Smooth muscle cell (in vitro differentiated cells): Measurements from ENCODE around the gene FNDC3A. TPM values are rescaled to one million over a fixed set of nuclear protein-coding genes. Genes with fewer than 3 reads are reported as not detected.

Experiments
- DNase-seq: peaks from one replicate; lab custom pipeline; 2025; ENCODE audit not compliant: unreplicated experiment; lab: John Stamatoyannopoulos, UW
- H2AFZ ChIP-seq: fragments of 200-600 bp; sonication (generic); 2 replicates; pipeline ENCODE4 v1.6.0; 2016; ENCODE audit warnings: antibody characterized with exemption, low read depth, mild to moderate bottlenecking
- H3F3A ChIP-seq: fragments of 200-600 bp; sonication (generic); 2 replicates; pipeline ENCODE4 v1.6.0; 2017; ENCODE audit warnings: antibody characterized with exemption, low read depth
- H3K27ac ChIP-seq: fragments of 200-600 bp; sonication (generic); 2 replicates; pipeline ENCODE4 v1.5.1; 2016; ENCODE audit warnings: low read depth, mild to moderate bottlenecking
- H3K27me3 ChIP-seq: fragments of 200-600 bp; sonication (generic); 2 replicates; pipeline ENCODE4 v1.6.1; 2016; ENCODE audit warnings: low read depth, mild to moderate bottlenecking
- H3K36me3 ChIP-seq: fragments of 200-600 bp; sonication (generic); 2 replicates; pipeline ENCODE4 v1.5.1; 2016; ENCODE audit warnings: low read depth
- H3K4me1 ChIP-seq: fragments of 200-600 bp; sonication (generic); 2 replicates; pipeline ENCODE4 v1.5.1; 2016; ENCODE audit warnings: low read depth
- H3K4me2 ChIP-seq: fragments of 200-600 bp; sonication (generic); 2 replicates; pipeline ENCODE4 v1.6.0; 2016; ENCODE audit warnings: mild to moderate bottlenecking
- H3K4me3 ChIP-seq: fragments of 200-600 bp; sonication (generic); 2 replicates; pipeline ENCODE4 v1.5.1; 2016; ENCODE audit warnings: mild to moderate bottlenecking
- H3K79me2 ChIP-seq: fragments of 200-600 bp; sonication (generic); 2 replicates; pipeline ENCODE4 v1.6.0; 2016; ENCODE audit warnings: low read depth, mild to moderate bottlenecking
- H3K9ac ChIP-seq: fragments of 200-600 bp; sonication (generic); 2 replicates; pipeline ENCODE4 v1.6.0; 2016; ENCODE audit warnings: low read depth
- H3K9me3 ChIP-seq: fragments of 200-600 bp; sonication (generic); replicated peaks from 2 replicates; pipeline ENCODE4 v1.5.1; 2016; ENCODE audit warnings: low read depth
- H4K20me1 ChIP-seq: fragments of 200-600 bp; sonication (generic); 2 replicates; pipeline ENCODE4 v1.6.0; 2016; ENCODE audit warnings: low read depth
- CTCF ChIP-seq: fragments of 200-600 bp; sonication (generic); IDR thresholded peaks from 2 replicates; pipeline ENCODE4 v1.5.1; 2017; ENCODE audit warnings: borderline replicate concordance, mild to moderate bottlenecking, antibody characterized with exemption; ENCODE audit not compliant: insufficient read depth, poor library complexity, severe bottlenecking
- WGBS: methylation state at CpG from one replicate; pipeline ENCODE4 v1.1.7; 2016; ENCODE audit warnings: low lambda C conversion rate; 5-methylcytosine and 5-hydroxymethylcytosine counted together
- polyA plus RNA-seq: library from polyadenylated mRNA; unstranded; fragments of >200 nt; fragmentation: Nextera tagmentation; extraction: Ambion mirVana; gene quantifications from 2 replicates; pipeline ENCODE4 v1.2.1, GENCODE V29; 2016
- total RNA-seq: library from RNA; depleted of rRNA; stranded (reverse); fragments of >200 nt; gene quantifications from 2 replicates; pipeline ENCODE4 v1.2.3, GENCODE V29; 2014

FNDC3A gene
- total and polyA plus RNA-seq, 2 experiments from 2014 or later: 22.0 to 104 TPM

DNA sequence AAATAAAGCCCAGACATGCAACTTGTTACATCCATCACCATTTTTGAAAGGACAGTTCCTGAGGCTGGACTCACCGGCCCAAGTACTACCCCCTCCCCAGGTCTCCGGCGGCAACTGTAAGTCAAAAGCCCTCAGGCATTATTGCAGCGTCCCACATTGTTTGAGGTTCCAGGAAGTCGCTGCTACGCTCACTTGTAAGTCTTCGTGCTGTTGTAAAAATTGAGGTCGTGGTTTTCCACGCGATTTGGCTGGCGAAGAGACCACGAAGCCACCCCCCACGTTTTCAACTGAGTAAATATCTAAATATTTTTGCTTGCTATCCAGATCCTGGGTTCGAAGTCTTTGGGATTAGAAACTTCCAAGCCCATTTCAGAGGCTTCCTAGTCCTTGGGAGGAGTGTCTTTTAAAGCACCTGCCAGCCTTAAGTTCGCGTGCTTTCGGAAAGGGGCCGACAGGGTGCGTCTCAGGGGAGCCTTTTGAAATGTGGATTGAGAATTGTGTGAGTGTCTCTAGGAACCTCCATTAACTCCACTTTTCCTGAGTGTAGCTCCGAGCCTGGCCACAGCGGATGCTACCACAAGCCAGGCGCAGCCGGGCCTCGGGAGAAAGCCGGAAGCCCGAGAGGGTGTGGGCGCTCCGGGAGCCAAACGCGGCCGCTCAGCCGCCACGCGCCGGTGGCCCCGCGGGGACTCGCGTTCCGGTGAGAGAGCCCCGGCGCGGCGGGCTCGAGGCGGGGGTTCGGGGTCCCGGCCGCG, 434 bp upstream of the FNDC3A start:
- WGBS: 3% methylated on average over 49 of the region's 50 CpGs
- H3K4me3 ChIP-seq: peak overlapping the region; percentile 97
- H4K20me1 ChIP-seq: no peaks in the 10 kb centered on the region

DNA sequence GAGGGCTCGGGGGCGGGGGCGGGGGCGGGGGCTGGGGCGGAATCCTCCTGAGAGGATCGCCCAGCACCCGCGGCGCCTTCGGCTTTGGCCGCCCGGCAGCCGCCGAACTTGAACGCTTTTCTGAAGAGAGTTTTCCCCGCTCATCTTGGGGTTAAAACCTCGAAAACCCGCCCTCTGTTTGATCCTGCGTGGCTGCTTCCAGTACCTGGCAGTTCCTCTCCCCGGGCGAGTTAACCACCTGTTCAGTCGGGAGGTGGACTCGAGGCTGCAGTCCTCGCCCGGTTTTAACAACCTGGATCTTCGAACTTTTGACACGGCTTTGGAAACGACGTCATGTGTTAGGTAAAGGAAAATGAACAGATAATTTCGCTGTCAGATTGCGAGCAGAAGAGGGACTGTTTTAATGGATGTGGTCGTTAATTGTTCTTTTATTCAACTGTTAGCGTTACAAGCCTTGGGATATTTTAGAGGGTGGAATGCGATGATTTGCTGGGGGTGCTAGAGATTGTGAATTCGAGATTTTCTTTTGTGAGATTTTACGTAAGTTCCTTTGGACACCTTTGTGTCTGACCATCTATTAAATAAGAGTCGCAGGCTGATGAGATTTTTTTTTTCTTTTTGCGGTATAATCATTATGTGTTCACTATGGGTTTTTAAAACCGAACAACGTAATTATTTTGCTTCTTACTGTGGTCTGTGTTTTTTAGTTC, 1.0 kb downstream of the FNDC3A start:
- Histone ChIP-seq H3K27ac (peak overlapping the region; percentile 91), H3K4me1 (peaks cover 38% of the 10 kb centered on the region), H3K9me3 (no peaks in the 10 kb centered on the region), H2AFZ (peak overlapping the region; percentile 98), H3K4me2 (peak overlapping the region; percentile 94), H3F3A (peaks cover 10% of the 10 kb centered on the region), H3K9ac (peak overlapping the region; percentile 89), H3K4me3 (peak overlapping the region; percentile 97), H3K27me3 (no peaks in the 10 kb centered on the region), H4K20me1 (peaks cover 9% of the 10 kb centered on the region), H3K79me2 (peaks cover 56% of the 10 kb centered on the region), H3K36me3 (no peaks in the 10 kb centered on the region)
- WGBS: under 1% methylated on average over 32 of the region's 40 CpGs
- DNase-seq: no peak
- TF ChIP-seq CTCF: no peak

More for the DNA sequence above, 434 bp upstream of the FNDC3A start:
- Histone ChIP-seq H3K9me3 (no peaks in the 10 kb centered on the region), H2AFZ (peak overlapping the region; percentile 98), H3K9ac (peak overlapping the region; percentile 89), H3K27ac (peak overlapping the region; percentile 91), H3K4me1 (peaks cover 38% of the 10 kb centered on the region), H3F3A (peaks cover 10% of the 10 kb centered on the region), H3K27me3 (no peaks in the 10 kb centered on the region), H3K79me2 (peaks cover 42% of the 10 kb centered on the region), H3K36me3 (no peaks in the 10 kb centered on the region), H3K4me2 (peak overlapping the region; percentile 94)
- peak; percentile 8 for TF ChIP-seq CTCF
- peak; percentile 19 for DNase-seq

DNA sequence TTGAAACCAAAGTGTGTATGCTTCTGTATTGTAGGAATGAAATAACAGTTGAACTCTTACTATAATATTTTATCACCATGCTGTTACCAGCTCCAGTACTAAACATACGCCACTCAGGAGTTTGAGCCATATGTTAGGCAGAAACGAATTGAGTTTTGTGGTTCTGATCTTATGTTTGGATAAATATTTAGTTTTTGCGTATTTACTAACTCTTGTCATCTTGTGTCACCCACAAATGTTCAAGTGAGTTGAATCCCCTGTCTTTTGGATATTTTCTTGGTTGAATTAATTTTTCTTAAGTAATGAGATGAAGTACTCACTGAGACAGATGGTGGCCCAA, 1.5 kb downstream of the FNDC3A start:
- Histone ChIP-seq H3K27ac (peak overlapping the region; percentile 91), H3K9me3 (no peaks in the 10 kb centered on the region), H3K36me3 (no peaks in the 10 kb centered on the region), H2AFZ (no peak overlapping the region), H3F3A (peaks cover 10% of the 10 kb centered on the region), H3K4me2 (peak overlapping the region; percentile 94), H3K27me3 (no peaks in the 10 kb centered on the region), H3K79me2 (peaks cover 62% of the 10 kb centered on the region), H4K20me1 (peaks cover 9% of the 10 kb centered on the region), H3K9ac (peak overlapping the region; percentile 89), H3K4me3 (peak overlapping the region; percentile 97), H3K4me1 (peaks cover 38% of the 10 kb centered on the region)
- WGBS: 7% methylated on average over 3 of the region's 3 CpGs
- no peak for TF ChIP-seq CTCF
- no peak for DNase-seq
